NCI-H1417 treated with DMSO at 0.1 percent for 48 hours (cell line): Measurements from ENCODE around the gene TUBA4A.
A peak's percentile ranks its signal among the peaks of the same experiment; 100 is the strongest.

Source experiments
- DNase-seq: peaks from one replicate; lab custom pipeline; 2025; lab: John Stamatoyannopoulos, UW

TUBA4A gene

DNA sequence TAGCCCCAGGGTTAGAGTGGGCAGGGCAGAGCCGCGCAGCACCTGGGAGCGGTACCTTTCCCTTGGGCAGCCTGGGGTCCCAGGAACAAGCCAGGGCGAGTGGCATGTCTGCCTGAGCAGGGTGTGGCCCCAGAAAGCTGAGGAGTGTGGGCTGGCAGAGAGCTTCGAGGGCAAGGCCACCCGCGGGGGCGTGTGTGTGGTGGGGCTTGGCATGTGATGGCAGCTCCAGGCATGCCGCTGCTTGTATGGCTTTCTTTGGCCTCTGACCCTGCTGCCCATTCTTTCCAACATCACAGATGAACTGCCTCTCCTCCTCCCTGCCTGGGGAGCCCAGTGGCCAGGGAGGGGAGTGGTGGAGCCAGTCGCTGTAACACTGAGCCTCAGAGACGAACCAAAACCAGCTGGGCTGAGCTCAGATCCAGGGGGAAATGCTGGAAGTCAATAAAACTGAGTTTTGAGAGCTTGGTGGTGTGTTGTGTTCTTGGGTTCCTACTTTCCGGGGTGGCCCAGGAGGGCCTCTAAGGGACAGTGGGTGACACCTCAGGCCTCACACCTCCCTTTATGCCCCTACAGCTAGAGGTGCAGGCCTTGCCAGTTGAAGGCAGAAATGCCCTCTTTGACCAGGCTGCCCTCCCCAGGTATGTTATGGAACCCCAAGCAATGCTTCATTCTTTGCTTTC, 32.9 kb upstream of the TUBA4A start:
- DNase-seq, result no peak

- DNase-seq, result no peak
Measured at GRCh38 chr2:219285894-219286425, 32.2 kb upstream of the TUBA4A start.

- no peak for DNase-seq
Measured at GRCh38 chr2:219285373-219285735, 31.6 kb upstream of the TUBA4A start.

- DNase-seq, result no peak
Measured at GRCh38 chr2:219284501-219285372, 31.0 kb upstream of the TUBA4A start.

DNA sequence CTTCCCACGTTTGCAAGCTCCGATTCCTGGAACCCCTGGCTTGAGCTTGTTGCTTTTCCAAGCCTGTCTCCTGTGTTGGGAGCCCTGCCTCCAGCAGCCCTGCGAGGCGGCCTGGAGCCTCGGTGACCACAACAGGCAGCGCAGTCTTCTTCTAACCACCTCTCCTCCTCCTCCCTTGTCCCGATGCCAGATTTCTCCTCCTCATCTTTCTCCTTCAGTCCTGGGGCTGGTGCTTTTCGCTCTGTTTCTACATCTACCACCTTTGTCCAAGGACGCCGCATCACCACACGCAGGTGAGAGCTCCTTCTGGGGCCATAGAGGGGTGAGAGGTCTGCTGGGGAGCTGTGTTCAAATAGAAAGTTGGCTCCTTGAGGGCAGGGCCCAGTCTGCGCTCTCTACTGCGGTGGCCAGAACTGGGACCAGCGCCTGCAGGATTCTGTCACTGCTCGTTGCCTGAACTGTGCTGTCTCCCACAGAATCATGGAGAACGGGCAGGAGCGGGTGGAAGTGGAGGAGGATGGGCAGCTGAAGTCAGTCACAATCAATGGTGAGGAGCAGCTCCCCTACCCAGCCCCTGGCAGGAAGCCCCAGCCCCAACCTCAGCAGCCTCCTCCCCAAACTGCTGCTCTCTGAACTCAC, 29.3 kb upstream of the TUBA4A start:
- DNase-seq, result no peak

DNA sequence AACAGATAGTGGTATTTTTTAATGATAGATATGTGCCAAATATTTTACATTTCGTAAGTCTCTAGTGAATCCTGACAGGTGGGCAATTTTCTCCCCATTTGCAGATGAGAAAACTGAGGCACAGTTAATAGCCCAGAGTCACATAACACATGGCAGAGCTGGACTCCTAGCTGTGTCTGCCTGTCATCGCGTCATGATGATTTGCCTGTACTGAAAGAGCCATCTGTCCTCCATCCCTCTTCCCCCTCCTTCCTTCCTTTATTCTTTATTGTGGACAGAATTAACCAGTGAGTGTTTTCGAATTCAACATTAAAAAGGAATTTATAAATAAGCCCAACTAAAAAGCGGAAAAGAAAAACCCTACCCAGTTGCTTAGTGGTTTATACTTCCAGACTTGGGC, 28.7 kb upstream of the TUBA4A start:
- DNase-seq, result no peak

DNA sequence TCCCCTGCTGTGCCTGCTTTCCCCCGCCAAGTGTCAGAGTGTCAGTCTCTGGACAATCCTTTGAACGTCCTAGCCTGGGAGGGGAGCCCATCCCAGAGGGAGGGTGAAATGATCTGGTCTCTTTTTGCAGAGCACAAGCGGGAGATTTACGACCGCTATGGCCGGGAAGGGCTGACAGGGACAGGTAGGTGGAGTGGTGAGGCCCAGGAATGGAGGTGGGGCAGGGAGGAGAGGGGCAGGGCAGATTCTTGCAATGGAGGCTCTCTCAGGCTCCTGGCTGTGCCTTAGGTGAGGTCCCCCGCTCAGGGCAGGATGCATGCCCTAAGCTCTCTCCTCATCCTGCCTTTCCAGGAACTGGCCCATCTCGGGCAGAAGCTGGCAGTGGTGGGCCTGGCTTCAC, 27.9 kb upstream of the TUBA4A start:
- no peak for DNase-seq

DNA sequence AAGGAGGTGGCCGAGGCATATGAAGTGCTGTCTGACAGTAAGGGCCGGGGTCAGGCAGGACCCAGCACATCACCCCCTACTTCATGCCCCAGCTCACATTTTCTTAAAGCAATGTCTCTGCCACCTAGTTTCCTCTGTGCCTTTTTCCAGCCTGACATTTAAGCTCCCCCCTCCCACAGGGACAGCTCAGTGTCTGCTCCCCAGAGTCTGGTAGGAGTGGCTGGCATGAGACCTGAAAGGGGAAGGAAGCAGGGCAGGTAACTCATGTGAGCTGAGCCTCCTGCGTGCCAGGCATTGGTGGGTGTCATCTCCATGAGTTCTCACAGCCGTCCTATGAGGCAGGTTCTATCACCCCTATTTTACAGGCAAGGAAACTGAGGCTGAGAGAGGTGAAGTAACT, 26.9 kb upstream of the TUBA4A start:
- DNase-seq, result no peak

DNA sequence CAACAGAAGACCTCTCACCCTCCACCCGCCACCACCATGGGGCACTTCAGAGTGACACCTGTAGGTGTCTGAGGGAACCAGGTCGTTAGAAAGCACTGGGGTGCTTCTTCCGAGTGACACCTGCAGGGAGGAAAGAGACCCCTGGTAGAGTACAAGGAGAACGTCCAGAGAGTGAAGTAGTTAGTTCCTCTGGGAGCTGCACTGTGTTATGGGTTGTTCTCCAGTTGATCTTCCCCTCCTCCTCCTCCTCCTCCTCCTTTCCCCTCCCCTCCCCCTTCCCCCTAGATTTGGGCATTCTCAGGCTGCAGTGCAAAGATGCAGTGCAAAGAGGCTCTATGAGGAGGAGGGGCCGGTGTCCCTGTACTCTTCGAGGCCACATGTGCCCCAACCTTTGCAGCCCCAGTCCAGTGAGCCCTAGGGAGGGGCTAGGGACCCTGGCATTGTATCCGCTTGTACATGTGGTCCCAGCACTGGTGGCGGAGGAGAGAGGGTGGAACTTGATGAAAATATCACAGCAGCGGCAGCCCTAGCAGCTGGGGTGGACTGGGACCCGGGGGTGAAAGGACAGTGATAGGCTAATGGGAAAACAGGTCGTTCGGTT, 26.3 kb upstream of the TUBA4A start:
- DNase-seq, result no peak

DNA sequence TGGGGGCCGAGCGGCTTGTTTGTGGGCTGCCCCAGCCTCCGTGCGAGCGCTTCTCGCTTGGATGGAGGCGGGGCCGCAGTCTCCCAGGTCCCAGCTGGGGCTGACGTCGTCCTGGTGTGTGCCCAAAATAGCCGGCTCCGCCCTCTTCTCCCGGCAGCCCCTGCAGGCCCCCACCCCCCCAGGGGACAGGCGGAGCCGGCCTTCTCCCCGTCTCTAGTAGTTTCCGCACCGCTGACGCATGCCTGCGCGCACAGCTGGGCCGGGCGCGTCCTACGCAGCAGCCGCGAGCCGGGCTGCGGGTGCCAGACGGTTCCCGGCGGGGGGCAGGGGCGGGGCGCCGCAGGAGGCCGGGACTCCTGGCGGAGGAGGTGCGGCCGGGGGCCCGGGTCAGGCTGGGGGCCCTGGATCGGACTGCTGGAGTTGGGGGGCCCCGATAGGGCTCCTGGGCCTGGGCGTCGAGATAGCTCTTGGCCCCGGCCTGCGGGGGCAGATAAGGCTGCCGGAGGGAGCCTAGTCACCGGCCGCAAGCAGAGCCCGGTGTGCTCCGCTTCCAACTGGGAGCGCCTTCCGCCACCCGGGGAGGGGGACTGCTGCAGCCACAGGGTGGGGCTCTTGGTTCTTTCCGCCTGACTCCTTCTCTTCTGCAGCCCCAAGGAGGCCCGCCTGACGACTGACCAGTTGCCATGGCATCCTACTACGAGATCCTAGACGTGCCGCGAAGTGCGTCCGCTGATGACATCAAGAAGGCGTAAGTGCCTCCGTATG, 25.6 kb upstream of the TUBA4A start, which contains the start of gene DNAJB2:
DNAJB2 (plus strand) TSS at position 216 of the 765 bp plus-strand sequence; CDS start at position 684, 468 bp downstream.
- DNase-seq, result peak; percentile 75

GRCh38 chr2:219278655-219279150, 25.0 kb upstream of the TUBA4A start:
- no peak for DNase-seq

DNA sequence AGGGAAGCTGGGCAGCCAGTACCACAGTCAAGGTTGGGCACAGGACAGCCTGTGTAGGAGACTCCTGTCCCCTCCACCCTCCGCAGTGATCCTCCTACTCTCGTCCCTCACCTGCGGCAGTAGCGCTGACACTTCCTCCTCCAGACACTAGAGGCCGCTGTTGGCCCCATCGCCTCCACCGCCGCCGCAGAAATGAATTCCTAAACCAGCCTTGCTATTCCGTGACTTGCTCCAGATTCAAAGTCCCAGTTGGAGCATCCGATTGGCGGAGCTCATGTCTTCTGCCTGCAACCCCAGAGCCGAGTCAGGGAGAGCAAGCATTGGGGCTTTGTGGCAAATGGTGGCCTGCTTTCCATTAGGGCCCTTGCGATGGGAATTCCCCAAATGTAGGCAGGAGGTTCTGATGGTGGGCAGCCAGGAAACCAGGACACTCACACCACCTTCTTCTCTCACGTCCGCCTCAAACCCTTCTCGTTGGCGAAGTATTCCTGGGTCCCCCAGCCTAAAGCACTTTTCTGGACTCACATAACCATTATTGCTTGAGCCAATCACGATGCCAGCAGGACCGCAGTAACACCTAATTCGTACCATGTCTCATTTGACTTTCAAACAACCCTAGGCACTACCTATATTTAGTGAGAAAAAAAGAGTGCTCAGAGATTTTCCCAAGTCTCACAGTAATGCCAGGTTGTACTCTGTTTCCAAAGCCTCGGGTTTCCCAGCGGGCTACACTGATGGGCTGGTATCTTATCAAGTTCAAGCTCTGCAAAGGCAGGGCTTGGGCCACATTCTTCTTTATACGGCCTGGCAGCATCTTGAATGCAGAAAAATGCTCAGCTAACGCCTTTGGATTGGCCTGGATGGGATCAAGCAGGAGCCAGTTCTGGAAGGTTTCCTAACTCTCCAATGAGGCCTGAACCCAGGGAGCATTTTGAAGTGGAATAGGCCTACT, 24.3 kb upstream of the TUBA4A start:
- peak; percentile 13 for DNase-seq

DNA sequence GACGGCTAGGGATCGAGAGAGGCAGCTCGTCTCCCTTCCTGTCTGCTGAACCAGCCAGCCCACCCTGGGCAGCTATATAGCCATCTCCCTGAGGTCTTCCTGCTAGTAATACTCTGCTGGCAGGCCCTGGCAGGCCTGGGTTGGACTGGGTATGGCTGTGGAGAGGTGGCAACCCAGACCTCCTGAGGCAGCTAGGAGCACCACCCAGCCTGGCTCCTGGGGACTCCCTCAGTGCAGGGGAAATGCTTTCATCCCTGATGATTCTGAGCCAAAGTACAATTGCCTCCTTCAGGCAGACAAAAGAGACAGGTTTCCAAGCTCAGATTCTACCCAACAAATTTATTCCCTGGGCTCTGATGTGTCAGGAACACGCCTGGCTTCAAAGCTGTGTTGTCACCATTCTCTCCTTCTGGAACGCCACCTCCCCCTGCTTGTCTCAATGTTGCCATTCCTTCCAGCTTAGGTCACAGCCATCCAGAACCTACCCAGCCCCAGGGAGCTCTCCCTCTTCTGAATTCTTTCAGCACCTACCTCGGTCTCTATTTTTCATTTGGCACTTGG, 20.7 kb upstream of the TUBA4A start:
- no peak for DNase-seq

DNA sequence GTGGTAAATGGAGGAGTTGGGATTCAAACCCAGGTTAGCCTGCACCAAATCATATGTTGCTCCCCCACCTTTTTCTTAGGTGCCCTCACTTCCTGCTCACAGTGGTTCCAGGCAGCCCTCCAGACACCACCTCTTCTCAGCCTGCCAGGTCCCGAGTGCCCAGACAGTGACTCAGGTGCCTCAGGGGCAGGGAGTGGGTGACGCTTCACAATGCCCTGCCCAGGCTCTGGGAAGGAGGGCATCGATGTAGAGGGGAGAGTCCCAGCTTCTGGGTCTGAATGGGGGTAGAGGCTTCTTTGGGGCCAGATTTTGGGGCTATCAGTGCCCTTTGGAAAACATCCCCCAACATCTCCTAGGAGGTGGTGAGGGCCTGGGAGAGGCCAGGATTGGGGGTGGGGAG, 20.2 kb upstream of the TUBA4A start:
- no peak for DNase-seq

- DNase-seq, result no peak
Measured at GRCh38 chr2:219272995-219273394, 19.3 kb upstream of the TUBA4A start.

DNA sequence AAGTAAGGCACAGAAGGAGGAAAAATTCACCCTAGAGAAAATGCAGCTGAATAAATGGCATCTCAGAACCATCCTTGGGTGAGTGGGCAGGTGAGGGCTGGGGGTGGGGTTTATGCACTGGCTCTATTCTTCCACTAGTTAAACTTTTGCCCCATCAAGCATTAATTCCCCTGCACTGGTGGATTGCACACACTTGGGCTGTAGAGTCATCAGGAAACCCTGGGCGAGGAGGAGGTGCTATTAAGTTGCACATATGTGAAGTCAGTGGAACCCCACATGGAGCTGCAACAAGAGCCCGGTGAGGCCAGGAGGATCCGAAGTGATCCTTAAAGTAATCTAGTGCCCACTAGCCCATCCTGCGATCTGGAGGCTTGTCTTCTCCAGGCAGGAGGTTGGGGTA, 18.6 kb upstream of the TUBA4A start:
- DNase-seq, result no peak

DNA sequence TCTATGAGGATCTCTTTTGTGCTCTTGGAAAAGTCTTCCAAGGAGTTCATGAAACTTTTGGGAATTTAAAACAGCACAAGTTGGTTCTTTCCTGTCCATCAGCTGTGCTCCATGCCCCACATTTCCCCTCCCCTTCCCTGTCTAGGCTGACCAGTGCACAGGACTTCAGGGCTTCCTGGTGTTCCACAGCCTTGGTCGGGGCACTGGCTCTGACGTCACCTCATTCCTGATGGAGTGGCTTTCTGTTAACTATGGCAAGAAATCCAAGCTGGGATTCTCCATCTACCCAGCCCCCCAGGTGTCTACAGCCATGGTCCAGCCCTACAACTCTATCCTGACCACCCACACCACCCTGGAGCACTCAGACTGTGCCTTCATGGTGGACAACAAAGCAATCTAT, 17.3 kb upstream of the TUBA4A start:
- no peak for DNase-seq

DNA sequence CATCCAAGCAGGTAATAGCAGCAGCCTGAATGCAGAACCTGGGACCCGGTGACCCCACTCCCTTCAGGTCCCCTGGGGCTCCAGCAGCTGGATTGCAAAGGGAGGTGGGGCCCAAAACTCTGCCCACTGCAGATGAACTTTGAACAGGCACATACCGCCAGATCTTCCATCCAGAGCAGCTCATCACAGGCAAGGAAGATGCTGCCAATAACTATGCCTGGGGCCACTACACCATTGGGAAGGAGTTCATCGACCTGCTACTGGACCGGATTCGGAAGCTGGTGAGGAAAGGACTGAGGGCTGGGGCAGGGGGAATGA, 16.3 kb upstream of the TUBA4A start:
- DNase-seq, result no peak

GRCh38 chr2:219269362-219270054, 15.8 kb upstream of the TUBA4A start:
- DNase-seq, result no peak
